ENCODE measurements around the gene ADGRB3. TPM values are rescaled to one million over a fixed set of nuclear protein-coding genes. Genes with fewer than 3 reads are reported as not detected.

ADGRB3 gene
- polyA plus RNA-seq, 3 donors = 0.04 to 0.23 (median 0.05) TPM

- no peak for TF ChIP-seq CTCF (IDR thresholded peaks at IDR 0.05)
- Histone ChIP-seq H3K36me3 (replicated peaks in 1 of 2; ENCODE audit: control insufficient read depth in 1 of 2, insufficient read depth in 2 of 2, low read length in 2 of 2) (no peaks in the 10 kb centered on the region), H3K9ac (ENCODE audit: insufficient read depth, low read length, poor library complexity, severe bottlenecking) (no peak overlapping the region), H3K4me2 (replicated peaks; ENCODE audit: extremely low read depth, low read length, poor library complexity, severe bottlenecking) (no peak overlapping the region), H4K20me1 (ENCODE audit: insufficient read depth, low read length) (no peaks in the 10 kb centered on the region), H3K9me3 (replicated peaks in 1 of 2; ENCODE audit: control insufficient read depth in 1 of 2, insufficient read depth in 1 of 2, low read length in 2 of 2) (no peaks in the 10 kb centered on the region), H2AFZ (ENCODE audit: insufficient read depth, low read depth, low read length, poor library complexity, severe bottlenecking) (no peak overlapping the region), H3K79me2 (ENCODE audit: insufficient read depth, low read length) (no peaks in the 10 kb centered on the region), H3K4me3 (replicated peaks in 1 of 3; ENCODE audit: low read depth in 2 of 3, low read length in 3 of 3) (no peak overlapping the region), H3K27ac (ENCODE audit: low read depth in 1 of 2, low read length in 2 of 2) (no peak overlapping the region), H3K27me3 (ENCODE audit: control insufficient read depth in 2 of 2, insufficient read depth in 2 of 2, low read length in 2 of 2) (no peaks in the 10 kb centered on the region), H3K4me1 (ENCODE audit: control insufficient read depth in 1 of 2, insufficient read depth in 2 of 2, low read length in 2 of 2) (no peaks in the 10 kb centered on the region)
- intact Hi-C loops (cut with micrococcal nuclease) = no loop called here
- Mint-ChIP-seq H3K4me3 (no peak overlapping the region), H3K27me3 (ENCODE audit: low read depth in 3 of 3) (peaks cover 2 to 3% (median 2%) of the 10 kb centered on the region in 3 donors), H3K36me3 (no peaks in the 10 kb centered on the region), H3K4me1 (no peaks in the 10 kb centered on the region), H3K9me3 (no peaks in the 10 kb centered on the region), H3K27ac (no peak overlapping the region)
- no CpG with 5 or more reads among the region's 1 CpG for WGBS (ENCODE audit: insufficient coverage)
- DNase-seq = no peak
Observed at GRCh38 chr6:68655028-68655427, 19.9 kb downstream of the ADGRB3 start.

- no peaks in the 10 kb centered on the region for H3K36me3 ChIP-seq (replicated peaks in 1 of 2; ENCODE audit: control insufficient read depth in 1 of 2, insufficient read depth in 2 of 2, low read length in 2 of 2)
- intact Hi-C loops (cut with micrococcal nuclease) = no loop called here
- H3K27me3 ChIP-seq (ENCODE audit: control insufficient read depth in 2 of 2, insufficient read depth in 2 of 2, low read length in 2 of 2) = no peaks in the 10 kb centered on the region
- H3K27ac ChIP-seq (ENCODE audit: low read depth in 1 of 2, low read length in 2 of 2) = no peak overlapping the region
- H4K20me1 ChIP-seq (ENCODE audit: insufficient read depth, low read length) = no peaks in the 10 kb centered on the region
- TF ChIP-seq CTCF (IDR thresholded peaks at IDR 0.05) = no peak
- H3K4me1 ChIP-seq (ENCODE audit: control insufficient read depth in 1 of 2, insufficient read depth in 2 of 2, low read length in 2 of 2) = no peaks in the 10 kb centered on the region
- DNase-seq = no peak
- no peak overlapping the region for H3K4me3 Mint-ChIP-seq
- H3K4me3 ChIP-seq (replicated peaks in 1 of 3; ENCODE audit: low read depth in 2 of 3, low read length in 3 of 3) = no peak overlapping the region
- no peak overlapping the region for H2AFZ ChIP-seq (ENCODE audit: insufficient read depth, low read depth, low read length, poor library complexity, severe bottlenecking)
- H3K4me2 ChIP-seq (replicated peaks; ENCODE audit: extremely low read depth, low read length, poor library complexity, severe bottlenecking) = no peak overlapping the region
- H3K27me3 Mint-ChIP-seq (ENCODE audit: low read depth in 3 of 3) = peaks cover 0 to 2% (median 2%) of the 10 kb centered on the region in 3 donors
- no peaks in the 10 kb centered on the region for H3K79me2 ChIP-seq (ENCODE audit: insufficient read depth, low read length)
- no peak overlapping the region for H3K9ac ChIP-seq (ENCODE audit: insufficient read depth, low read length, poor library complexity, severe bottlenecking)
- WGBS (ENCODE audit: insufficient coverage) = no CpG with 5 or more reads among the region's 3 CpGs
- no peaks in the 10 kb centered on the region for H3K9me3 Mint-ChIP-seq
- H3K9me3 ChIP-seq (replicated peaks in 1 of 2; ENCODE audit: control insufficient read depth in 1 of 2, insufficient read depth in 1 of 2, low read length in 2 of 2) = no peaks in the 10 kb centered on the region
- no peaks in the 10 kb centered on the region for H3K36me3 Mint-ChIP-seq
- H3K27ac Mint-ChIP-seq = no peak overlapping the region
- H3K4me1 Mint-ChIP-seq = no peaks in the 10 kb centered on the region
Observed at GRCh38 chr6:68657374-68658139, 22.5 kb downstream of the ADGRB3 start.
